GM19328 (cell line): ENCODE measurements around the gene RNF208.
A peak's percentile ranks its signal among the peaks of the same experiment; 100 is the strongest.

ENCODE experiments used
- ATAC-seq: cut with Tn5 transposase; IDR thresholded peaks from one replicate; pipeline ENCODE4 v1.9.1; 2021; ENCODE audit warnings: mild to moderate bottlenecking, moderate library complexity; ENCODE audit not compliant: unreplicated experiment

RNF208 gene

DNA sequence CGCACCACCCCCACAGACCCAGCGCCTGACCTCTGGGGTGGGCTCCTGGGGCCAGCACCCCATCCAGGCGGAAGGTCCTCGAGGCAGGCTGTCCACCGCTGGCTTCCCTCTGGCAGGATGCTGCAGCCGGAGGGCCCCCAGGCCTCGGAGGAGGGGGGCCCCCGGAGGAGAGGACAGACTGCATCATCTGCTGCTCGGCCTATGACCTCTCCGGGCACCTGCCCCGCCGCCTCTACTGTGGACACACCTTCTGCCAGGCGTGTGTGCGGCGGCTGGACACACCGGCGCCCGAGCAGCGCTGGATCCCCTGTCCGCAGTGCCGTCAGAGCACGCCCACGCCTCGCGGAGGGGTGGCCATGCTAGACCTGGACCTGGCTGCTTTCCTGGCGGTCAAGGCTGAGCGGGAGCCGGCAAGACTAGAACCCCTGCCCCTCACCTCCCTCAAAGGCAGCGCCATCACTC is 6.5 kb upstream of the RNF208 start:
- no peak for ATAC-seq

DNA sequence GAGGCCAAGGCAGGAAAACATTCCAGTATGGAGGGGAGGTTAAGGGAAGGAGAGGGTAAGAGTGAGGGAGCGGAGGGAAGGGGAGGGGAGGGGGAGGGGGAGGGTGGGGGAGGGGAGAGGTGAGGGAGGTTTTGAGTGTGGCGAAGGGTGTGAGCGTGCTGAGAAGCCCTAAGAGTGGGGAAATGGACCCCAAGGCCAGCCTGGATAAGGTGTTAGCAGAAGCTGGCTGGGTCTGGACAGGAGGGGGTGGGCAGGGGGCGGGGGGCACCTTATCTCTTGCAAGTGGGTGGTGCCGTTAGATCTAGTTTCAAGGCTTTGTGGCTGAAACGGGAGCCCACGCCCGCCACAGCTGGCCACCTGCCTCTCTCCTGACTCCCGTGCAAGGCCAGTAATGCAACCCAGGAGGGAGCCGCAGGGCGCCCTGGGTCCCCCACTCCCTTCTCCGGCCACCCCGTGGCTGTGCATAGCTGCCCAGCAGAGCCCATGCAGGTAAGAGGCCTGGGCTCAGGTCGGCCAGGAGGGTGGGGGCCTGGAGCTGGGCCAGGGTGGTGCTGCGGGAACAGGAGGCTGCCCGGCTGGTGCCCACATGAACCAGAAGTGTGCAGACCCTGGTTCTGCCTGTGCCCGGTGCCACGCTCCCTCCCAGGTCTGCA is 5.9 kb upstream of the RNF208 start:
- ATAC-seq, result no peak

DNA sequence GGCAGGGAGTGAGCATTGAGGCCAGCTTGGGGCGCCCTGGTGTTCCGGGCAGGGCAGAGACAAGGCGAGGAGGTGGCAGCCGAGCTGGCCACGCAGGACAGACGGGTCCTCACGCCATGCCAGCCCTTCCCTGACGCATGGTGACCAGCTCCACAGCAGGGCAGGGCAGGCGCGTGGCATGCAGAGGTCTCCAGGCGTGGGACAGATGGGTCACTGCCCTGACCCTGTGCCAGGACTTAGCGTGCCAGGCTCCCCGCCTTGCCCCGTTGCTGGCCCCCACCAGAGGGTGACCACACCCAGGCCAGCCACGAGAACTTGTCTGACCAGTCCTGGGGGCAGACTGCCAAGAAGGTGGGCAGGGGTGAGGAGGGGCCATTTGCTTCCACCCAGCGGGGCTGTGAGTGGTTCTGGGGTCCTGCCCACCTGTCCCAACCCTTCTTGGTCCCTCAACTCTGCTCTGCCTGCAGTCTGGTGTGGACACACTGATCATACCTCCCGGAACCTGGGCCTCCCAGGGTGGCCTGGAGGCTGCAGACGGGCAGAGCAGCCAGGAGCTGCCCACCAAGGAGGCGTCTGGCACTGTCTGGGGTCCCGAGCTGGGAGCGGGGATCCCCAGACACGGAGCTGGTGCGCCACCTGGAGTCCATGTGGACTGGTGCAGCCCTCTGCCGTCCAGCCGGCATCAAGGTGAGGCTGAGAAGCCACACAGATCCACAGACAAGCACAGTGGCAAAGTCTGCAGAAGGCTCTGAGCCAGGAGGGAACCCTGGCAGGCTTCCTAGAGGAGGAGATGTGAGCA is 5.2 kb upstream of the RNF208 start, which contains the start of gene RNF224:
Gene RNF224 (plus strand): TSS at position 449 of the 799 bp plus-strand sequence. CDS start 834 bp downstream, outside the sequence.
- no peak for ATAC-seq

DNA sequence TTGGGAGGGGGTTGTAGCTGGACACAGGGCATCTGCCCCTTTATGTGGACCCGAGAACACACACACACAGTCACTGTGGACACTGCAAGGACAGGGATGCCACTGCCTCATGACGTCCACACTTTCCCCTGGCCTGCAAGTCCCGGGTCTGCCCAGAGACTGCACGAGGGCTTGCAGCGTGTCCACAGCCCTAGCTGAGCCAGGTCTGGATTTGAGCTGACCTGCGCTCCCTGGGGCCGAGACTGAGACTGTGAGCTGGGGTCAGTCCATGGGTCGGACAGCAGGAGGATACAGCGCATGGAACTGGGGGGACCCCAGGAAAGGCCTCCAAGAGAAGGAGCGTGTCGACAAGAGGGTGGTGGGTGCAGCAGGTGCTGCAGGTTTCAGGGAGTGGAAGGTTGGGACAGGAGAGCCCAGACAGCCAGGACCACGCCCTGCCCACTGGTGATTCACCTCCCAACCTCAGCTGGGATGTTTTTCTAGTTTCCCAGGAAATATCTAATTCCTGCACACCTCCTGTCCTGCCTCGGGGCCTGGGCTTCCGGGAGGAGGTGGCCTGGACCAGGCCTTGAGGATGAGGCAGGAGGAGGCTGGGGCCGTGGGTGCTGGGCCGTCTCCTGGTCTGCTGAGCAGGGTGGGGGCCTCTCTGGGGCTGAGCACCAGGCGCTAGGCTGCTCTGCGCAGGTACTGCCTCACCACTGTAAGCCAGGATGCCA is 4.5 kb upstream of the RNF208 start:
- ATAC-seq, result no peak

DNA sequence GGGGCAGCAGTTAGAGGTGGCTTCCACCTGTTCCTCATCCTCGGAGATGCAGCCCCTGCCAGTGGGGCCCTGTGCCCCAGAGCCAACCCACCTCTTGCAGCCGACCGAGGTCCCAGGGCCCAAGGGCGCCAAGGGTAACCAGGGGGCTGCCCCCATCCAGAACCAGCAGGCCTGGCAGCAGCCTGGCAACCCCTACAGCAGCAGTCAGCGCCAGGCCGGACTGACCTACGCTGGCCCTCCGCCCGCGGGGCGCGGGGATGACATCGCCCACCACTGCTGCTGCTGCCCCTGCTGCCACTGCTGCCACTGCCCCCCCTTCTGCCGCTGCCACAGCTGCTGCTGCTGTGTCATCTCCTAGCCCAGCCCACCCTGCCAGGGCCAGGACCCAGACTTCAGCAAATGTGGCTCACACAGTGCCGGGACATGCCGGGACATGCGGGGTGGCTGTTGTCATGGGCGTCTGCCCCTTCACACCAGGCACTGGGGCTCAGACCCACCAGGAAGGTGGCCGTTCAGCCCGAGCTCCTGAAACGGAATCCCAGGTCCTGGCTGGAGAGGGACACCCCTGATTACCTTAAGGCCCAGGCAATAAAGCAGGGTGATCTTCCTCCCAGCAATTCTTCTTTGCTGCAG is 3.8 kb upstream of the RNF208 start:
- ATAC-seq, result no peak

DNA sequence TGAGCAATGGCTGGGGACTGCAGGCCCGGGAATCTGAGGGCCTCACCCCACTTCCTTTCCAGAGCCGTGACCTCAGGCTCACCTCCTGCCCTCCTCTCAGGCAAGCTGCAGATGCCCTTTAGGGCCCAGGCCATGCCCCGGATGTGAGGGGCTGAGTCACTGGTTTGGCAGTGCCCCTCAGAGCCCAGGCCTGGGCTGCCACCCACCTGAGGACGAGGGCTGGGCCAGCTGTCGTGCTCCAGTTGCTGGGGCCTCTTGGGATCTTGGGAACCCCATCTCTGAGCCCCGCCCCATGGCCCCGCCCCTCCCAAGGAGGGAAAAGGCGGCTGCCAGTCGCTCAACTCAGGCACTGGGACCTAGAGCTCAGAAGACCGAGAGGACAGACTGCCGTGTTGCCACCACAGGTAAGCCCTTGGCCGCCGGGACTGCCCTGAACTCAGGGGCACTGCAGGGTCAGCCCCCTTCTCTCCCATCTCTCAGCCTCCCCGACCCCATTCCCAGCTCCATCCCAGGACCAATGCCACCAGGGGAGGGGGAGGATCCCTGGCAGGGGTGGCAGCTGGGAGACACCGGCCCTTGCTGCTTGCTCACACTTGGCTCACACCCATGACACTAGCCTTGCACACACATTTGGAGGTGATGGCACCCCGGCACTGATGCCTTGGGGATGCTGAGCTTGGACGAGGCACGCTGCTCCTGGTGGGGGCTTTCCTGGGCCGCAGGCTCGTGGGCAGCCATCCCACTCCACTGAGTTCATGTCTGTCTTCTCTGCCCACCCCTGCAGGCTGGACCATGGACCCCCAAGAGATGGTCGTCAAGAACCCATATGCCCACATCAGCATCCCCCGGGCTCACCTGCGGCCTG is 3.0 kb upstream of the RNF208 start, which contains the start of gene CYSRT1:
Gene CYSRT1 (plus strand): TSS at position 345 of the 865 bp plus-strand sequence. CDS start 448 bp downstream, at position 793.
- no peak for ATAC-seq

DNA sequence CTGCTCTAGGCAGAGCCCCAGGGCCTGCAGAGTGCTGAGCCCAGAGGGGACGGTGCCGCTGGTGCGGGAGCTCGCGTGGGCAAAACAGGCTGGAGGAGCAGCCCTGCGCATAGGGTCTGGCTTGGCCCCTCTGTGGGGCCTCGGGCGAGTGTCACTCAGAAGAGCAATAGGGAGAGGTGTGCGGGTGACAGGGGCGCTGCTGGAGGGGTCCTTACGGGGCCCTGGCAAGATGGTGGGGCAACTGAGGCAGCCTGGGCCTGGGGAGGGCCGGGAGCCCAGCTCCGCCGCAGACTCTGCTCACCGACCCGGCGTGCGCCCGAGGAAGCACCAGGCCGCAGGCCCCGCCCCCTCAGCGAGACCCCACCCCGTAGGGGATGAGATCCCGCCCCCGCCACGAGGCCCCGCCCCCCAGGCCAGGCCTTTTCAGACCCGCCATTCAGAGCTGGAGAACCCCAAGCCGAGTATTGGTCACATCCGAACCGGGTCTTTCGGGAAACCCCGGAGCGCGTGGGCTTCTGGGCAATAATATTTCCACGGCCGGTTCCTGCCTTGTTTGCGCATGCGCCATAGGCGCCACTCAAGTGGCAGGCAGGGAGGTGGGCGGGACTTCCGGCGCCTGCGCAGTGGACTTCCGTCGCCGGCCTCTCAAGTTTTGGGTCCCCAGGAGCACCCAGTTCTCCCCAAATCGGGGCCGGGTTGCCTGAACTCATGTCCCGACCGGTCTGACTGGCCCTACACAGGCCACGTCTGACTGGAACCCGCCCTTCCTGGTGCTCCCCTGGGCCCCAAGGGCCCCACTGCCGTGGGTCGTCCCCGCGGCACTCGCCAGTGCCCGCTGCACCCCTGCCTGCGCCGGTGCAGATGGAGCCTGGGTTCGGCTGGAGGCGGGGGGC is 1.3 kb upstream of the RNF208 start:
- peak; percentile 72 for ATAC-seq

DNA sequence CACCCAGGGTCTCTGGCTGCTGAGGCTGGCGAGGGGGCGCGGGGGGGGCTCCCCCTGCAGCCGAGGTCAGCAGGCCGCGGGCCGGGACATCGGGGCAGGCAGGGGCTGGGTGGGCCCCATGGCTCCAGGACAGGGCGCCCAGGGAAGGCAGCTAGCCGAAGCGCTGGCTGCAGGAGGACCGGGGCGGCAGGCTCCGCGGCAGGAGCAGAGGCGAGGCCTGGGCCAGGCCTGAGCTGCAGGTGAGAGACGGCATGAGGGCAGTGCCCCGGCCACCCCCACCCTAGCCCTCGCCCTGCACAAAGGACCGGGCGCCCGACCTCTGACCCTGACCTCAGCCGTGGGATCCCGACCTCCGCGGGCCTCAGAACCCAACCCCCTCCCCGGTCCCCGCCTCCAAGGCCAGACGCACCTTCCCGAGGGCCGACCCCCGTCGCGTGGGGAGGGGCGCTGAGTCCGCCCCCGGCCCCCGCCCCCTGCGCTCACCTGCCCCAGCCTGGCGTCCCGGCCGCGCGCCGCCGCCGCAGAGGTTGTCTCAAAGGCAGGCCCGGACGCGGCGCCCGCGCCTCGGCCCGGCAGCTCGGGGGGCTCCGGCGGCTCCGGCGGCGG is 431 bp downstream of the RNF208 start:
- ATAC-seq, result no peak

DNA sequence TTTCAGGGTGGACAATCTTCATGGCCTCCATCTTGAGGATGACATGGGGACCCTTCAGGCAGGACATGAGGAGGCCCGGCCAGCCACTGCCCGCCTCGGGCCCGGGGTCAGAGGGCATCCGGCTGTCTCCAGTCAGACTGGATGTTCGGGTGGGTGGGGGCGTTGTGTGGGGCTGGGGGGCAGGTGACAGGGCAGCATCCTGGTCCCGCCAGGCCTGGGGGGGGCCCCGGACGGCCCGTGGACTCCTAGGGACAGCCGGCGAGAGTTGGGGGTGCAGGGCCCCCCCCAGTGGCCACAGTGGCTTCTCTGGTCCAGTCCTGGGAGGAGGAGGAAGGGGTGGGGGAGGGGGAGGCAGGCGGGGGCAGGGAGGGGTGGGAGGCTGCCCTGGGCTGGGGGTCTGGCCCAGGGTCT is 940 bp downstream of the RNF208 start:
- ATAC-seq, result no peak

DNA sequence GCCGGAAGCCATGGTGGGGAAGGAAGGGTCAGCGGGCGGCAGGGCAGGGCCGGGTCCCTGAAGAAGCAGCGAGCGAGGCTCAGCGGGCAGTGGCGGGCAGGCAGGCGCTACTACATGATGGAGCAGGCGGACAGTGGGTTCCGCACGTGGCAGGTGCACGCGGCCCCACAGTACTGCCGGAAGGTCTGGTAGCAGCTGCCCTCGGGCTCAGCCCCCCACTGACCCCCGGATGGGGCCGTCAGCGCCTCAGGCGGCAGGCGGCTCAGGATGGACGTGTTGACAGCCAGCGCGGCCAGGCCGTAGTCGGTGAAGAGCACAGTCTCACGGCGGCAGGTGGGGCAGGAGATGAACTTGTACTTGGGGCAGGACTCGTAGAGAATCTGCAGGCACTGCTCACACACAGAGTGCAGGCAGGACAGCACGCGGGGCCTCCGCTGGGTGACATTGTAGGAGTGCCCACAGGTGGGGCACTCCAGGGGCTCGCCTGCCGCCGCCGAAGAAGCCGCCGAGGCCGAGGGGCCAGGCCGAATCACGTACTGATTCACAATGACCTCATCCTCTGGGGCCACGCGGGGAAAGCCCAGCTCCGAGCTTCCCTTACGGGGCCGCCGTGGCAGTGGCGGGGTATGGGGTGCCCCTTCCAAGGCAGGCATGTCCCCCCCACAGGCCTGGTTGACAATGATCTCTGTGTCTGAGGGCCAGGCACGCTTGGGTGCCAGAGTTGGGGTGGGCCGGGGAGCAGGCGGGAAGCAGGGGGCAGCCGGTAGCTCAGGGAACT is 1.5 kb downstream of the RNF208 start:
- no peak for ATAC-seq

DNA sequence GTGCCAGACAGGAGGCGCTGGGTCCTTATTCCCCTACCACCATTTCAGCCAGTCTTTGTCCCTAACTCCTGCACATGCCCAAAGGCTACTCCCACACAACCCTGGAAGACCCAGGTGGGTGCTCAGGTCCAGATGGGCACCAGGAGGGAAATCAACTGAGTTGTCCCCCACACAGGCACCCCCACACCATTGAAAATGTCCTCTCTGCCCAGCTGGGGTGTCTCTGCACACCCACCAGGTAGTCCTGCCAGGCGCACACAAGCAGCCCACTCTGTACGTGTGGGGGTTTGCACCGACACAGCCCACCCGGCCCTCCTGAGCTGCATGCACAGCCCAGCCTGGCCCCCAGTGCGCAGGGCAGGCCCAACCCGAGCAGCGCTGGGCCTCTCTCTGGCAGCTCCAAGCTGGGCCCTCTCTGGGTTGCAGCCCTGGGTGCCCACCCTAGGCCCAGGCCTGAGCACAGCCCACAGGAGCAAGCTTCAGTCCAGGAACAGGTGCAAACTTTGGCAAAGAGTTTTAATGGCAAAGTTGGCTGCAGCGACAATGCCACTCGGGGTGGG is 2.2 kb downstream of the RNF208 start:
- ATAC-seq, result no peak

DNA sequence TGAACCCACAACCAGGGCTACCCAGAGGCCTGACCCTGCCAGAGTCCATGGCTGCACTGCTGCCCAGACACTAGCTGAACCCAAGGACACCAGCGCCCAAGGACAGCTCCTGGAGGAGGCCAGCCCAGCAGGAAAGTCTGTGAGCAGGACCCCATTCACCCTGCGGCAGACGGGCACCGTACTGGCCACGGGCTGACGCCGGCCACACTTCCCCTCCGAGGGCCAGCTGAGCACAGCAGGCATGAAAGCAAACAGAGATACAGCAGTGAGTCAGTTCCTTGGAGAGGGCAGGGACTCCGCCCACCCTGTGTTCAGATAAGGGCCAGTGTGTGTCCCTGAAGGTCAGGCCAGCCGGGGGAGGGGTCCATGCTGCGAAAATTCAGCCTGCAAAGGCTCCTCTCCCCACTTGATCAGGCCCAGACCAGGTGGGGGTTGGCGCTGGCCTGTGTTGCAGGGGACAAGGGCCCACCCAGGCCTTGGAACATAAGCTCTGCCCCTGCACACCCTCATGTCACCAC is 3.2 kb downstream of the RNF208 start:
- ATAC-seq, result no peak

DNA sequence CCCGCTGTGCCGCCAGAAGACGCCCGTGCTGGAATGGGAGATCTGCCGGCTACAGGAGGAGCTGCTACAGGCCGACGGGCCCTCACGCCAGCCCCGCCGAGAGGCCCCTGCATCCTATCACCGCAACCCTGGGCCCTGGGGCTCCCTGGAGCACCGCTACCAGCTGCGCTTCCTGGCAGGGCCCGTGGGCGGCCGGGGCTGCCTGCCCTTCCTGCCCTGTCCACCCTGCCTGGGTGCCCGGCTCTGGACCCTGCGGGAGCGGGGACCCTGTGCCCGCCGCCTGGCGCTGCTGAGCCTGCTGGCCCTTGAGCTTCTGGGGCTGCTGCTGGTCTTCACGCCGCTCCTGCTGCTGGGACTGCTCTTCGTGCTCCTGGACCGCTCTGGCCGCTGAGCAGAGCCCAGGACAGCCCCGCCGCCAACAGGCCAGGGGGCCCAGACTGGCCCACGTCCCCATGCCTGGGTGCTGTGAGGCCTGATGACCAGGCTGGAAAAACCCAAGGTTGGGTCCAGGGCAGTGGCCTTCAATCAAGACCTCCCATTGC is 3.8 kb downstream of the RNF208 start:
- ATAC-seq, result no peak

DNA sequence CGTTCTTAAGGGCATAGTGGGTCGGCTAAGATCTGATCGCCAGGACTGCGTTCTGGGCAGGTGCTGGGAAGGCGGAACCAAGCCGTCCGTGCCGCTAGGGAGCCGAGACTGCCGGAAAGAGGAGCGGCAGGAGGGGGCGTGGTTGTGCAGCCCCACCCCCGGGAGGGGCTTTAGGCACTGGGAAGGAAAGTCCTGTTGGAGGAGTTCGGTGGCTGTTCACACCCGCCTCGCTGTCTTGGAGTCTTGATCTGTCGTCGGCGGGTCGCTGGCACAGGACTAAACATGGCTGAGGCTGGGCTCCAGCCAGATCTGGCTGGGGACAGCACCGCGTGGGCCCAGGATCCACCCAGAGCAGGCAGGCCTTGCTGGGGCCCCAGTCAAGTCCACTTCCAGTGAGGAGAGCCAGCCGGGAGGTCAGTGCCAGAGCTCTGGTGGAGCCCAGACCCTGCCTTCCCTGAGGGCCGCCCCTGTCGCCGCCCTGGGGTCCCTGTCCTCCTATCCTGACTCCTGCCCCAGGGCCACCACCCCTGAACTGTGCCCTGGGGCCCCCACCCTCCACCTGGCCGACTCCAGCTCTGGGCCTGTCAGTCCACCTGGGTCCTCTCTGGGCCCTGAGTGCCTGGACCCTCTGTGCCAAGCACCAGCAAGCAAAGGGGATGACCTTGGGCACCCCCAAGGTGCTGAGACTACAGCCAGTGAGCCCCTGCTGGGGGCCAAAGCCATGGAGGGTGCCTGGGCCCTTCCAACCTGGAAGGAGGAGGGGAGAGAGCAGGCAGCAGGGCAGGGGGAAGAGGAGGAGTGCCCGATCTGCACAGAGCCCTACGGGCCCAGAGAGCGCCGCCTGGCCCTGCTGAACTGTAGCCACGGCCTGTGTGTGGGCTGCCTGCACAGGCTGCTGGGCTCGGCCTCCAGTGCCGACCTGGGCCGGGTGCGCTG is 4.5 kb downstream of the RNF208 start:
- ATAC-seq, result no peak

DNA sequence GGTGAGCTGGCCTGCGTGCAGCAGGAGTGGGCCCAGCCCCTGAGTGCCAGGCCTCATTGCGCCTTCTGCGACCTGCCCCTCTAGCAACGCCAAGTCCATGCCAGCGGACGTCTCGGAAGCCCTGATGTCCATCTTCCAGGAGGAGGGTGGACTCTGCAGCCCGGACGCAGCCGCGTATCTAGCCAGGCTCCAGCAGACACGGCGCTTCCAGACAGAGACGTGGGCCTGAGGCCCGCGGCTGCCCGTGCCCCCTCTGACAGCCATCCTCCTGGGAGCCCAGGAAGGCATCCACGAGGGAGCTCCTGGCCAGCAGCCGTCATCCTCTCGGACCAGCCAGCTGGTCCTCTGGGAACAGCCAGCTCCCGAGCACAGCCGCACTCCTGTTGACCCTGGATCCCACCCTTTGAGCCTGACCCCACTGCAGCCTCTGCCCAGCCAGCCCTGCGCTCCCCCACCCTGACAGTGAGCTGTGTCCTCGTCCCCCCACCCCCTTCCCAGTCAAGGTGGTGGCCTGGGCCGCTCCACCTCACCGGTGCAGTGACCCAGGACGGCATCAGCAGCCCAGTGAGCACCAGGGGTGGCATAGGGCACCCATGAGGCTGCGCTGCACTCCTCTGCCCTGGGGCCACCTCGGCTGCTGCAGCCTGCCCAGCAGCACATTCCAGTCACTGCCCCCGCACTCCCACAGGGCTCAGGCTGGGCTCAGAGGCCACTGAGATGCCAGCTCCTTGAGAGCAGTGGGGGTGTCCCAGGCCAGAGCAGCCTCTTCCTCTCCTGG is 5.7 kb downstream of the RNF208 start:
- no peak for ATAC-seq
